HEK293T (cell line): ENCODE results near the gene NPHS1.

ENCODE experiments used
- FOXK2 ChIP-seq: fragments of 450-650 bp; IDR thresholded peaks from 2 replicates; pipeline ENCODE4 v1.6.1; 2016; ENCODE audit warnings: mild to moderate bottlenecking
- HDGF ChIP-seq: fragments of 450-650 bp; IDR thresholded peaks from 2 replicates; pipeline ENCODE4 v1.6.1; 2017; ENCODE audit warnings: antibody characterized with exemption, borderline replicate concordance
- L3MBTL2 ChIP-seq: fragments of 450-650 bp; conservative IDR thresholded peaks from 2 replicates; pipeline ENCODE4 v1.6.1; 2016; ENCODE audit warnings: mild to moderate bottlenecking
- SP1 ChIP-seq: fragments of 450-650 bp; IDR thresholded peaks from 2 replicates; pipeline ENCODE4 v1.6.1; 2017
- TARDBP ChIP-seq: fragments of 450-650 bp; IDR thresholded peaks from 2 replicates; pipeline ENCODE4 v1.6.1; 2016

DNA sequence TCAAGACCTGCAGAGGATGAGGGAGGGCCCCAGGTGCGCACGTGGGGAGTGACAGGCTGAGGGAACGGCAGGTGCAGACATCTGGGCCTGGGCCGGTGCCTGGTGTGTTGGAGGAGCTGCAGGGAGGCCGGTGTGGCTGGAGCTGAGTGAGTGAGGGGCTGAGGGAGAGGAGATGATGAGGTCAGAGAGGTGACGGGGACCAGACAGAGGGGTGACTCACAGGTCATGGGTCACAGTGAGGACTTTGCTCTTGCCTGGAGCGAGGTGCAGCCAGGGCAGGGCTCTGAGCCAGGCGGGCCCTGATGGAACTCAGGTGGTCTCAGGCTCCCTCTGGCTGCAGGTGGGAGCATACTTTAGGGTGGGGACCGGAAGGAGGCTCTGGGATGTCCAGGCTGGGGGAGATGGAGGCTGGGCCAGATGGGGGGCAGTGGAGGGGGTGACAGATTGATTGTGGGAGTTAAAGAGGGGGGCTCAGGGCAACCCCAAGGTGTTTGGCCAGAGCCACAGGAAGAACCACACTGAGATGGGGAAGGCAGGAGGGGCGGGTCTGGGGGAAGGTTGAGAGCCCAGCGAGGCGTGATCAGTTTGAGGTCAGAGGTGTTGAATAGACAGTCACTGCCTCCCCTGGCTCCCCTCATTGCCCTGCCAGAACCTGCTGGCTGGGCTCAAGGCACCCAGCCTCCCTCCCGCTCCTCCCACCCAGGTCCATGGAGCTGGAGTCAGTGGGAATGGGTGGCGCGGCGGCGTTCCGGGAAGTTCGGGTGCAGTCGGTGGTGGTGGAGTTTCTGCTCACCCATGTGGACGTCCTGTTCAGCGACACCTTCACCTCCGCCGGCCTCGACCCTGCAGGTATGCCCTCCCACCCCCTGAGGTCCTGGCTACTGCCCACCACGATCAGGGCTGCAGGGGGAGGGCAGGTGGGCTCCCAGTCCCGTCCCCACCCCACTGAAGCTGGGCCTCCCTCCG lies 68.6 kb downstream of the NPHS1 start:
- TF ChIP-seq SP1 (no peak), HDGF (no peak), TARDBP (no peak), FOXK2 (no peak), L3MBTL2 (no peak)
